Measurements from ENCODE around the gene RASSF7. TPM values are rescaled to one million over a fixed set of nuclear protein-coding genes. Genes with fewer than 3 reads are reported as not detected.

Gene RASSF7
- polyA plus RNA-seq, 2 of the 4 experiments (the other 2 are of a cell fraction) = 18.4 to 30.7 TPM

- ATAC-seq = no peak
- H3K27ac ChIP-seq = peak overlapping the region in 1 of 2 experiments; percentile 35; a peak in 2 of 6 replicates
- POLR2A ChIA-PET = interaction anchor here (2.0 kb wide), 1 partner anchor 10 kb away, joined by 7 read pairs; the partner anchor contains the start of gene PHRF1
- H3K4me2 ChIP-seq = no peak overlapping the region
- no peak overlapping the region for H3K4me3 ChIP-seq
- H3K4me1 ChIP-seq = peaks cover 25% of the 10 kb centered on the region
- no peaks in the 10 kb centered on the region for H3K9me3 ChIP-seq
- TF ChIP-seq PBX3 (IDR thresholded peaks at IDR 0.05) (peak; percentile 27; the same call in 1 of the 2 replicates), EHF (CRISPR knock-in tag; IDR thresholded peaks at IDR 0.05) (no peak), CHD4 (IDR thresholded peaks at IDR 0.05; ENCODE audit: borderline replicate concordance) (no peak), MAZ (IDR thresholded peaks at IDR 0.05; ENCODE audit: borderline replicate concordance, low read depth, low read length) (no peak), HDAC2 (IDR thresholded peaks at IDR 0.05) (no peak)
- FAIRE-seq = no peak
- DNase-seq (ENCODE audit: low read depth in 1 of 2, low spot score in 1 of 2) = no peak
- CTCF ChIA-PET = interaction anchor here (0.8 to 8.3 kb wide), 6 partner anchors 8 to 47 kb away, joined by 3 to 66 read pairs (median 4); no protein-coding TSS in a partner anchor
- WGBS (ENCODE audit: missing lambda C conversion rate) = 72% methylated on average over 9 of the region's 12 CpGs
Observed at GRCh38 chr11:565921-566509, 5.2 kb downstream of the RASSF7 start.

- peaks cover 20% of the 10 kb centered on the region for H3K4me1 ChIP-seq
- WGBS (ENCODE audit: missing lambda C conversion rate) = 86% methylated on average over 17 of the region's 18 CpGs
- ChIA-PET POLR2A (interaction anchor here (1.6 to 2.0 kb wide), 2 partner anchors 9 to 12 kb away, joined by 4 to 7 read pairs; partner anchors contain the start of gene PHRF1), CTCF (interaction anchor here (0.6 to 8.3 kb wide), 4 partner anchors 12 to 191 kb away, joined by 3 to 66 read pairs (median 5); no protein-coding TSS in a partner anchor)
- H3K9me3 ChIP-seq = no peaks in the 10 kb centered on the region
- peak overlapping the region; percentile 98 for H3K4me2 ChIP-seq
- no peak for TF ChIP-seq POLR2A (IDR thresholded peaks at IDR 0.05; ENCODE audit: low read length)
- ATAC-seq = no peak
- no peak overlapping the region; the same call in 2 of the 3 replicates for H3K4me3 ChIP-seq
- no peak for FAIRE-seq
- DNase-seq (ENCODE audit: low read depth in 1 of 2, low spot score in 1 of 2) = no peak
- H3K27ac ChIP-seq = peak overlapping the region in 1 of 2 experiments; percentile 97; a peak in 2 of 6 replicates
Observed at GRCh38 chr11:567011-567628, 6.3 kb downstream of the RASSF7 start.

GRCh38 chr11:567629-568292 lies 7.0 kb downstream of the RASSF7 start:
- POLR2A ChIA-PET = interaction anchor here (1.6 to 2.0 kb wide), 2 partner anchors 8 to 13 kb away, joined by 4 to 7 read pairs; partner anchors contain the start of gene PHRF1
- CTCF ChIA-PET = interaction anchor here (0.6 to 8.3 kb wide), 3 partner anchors 12 to 191 kb away, joined by 3 to 66 read pairs (median 6); no protein-coding TSS in a partner anchor
- Histone ChIP-seq H3K4me3 (peak overlapping the region; percentile 91), H3K4me1 (peaks cover 14% of the 10 kb centered on the region), H3K4me2 (peak overlapping the region; percentile 98), H3K27ac (peak overlapping the region; percentile 95 to 97), H3K9me3 (no peaks in the 10 kb centered on the region)
- peak; percentile 14 to 20; a peak in 5 of 6 replicates for ATAC-seq
- TF ChIP-seq MAFK (IDR thresholded peaks at IDR 0.05; ENCODE audit: partially characterized antibody) (no peak), CBX2 (IDR thresholded peaks at IDR 0.05; ENCODE audit: borderline replicate concordance, low read depth) (no peak), ATOH8 (CRISPR knock-in tag; IDR thresholded peaks at IDR 0.05; ENCODE audit: low read depth) (no peak), RARB (CRISPR knock-in tag; IDR thresholded peaks at IDR 0.05) (no peak), RNF2 (IDR thresholded peaks at IDR 0.05; ENCODE audit: borderline replicate concordance, low read depth) (no peak), CHD2 (IDR thresholded peaks at IDR 0.05; ENCODE audit: low read length, partially characterized antibody) (no peak), TP53 (CRISPR knock-in tag; IDR thresholded peaks at IDR 0.05) (no peak), BCL3 (IDR thresholded peaks at IDR 0.05) (no peak)
- DNase-seq (ENCODE audit: low read depth in 1 of 2, low spot score in 1 of 2) = no peak
- FAIRE-seq = no peak
- WGBS (ENCODE audit: missing lambda C conversion rate) = 86% methylated on average over 11 of the region's 41 CpGs
